GM23338 (cell line): Measurements from ENCODE around the gene MAPRE2. TPM values are rescaled to one million over a fixed set of nuclear protein-coding genes. Genes with fewer than 3 reads are reported as not detected.
A peak's percentile ranks its signal among the peaks of the same experiment; 100 is the strongest.

Experiments used
- ATAC-seq: fragments of 200-7000 bp; cut with Tn5 transposase; 3 replicates; pipeline ENCODE4 v1.9.1; 2020
- DNase-seq: peaks from one replicate; pipeline ENCODE4 v3.0.0-alpha.2; 2015; ENCODE audit warnings: low spot score
- H2AFZ ChIP-seq: fragments of 200-600 bp; sonication (generic); 2 replicates; pipeline ENCODE4 v1.8.0; 2016; ENCODE audit warnings: antibody characterized with exemption, mild to moderate bottlenecking, moderate library complexity
- H3F3A ChIP-seq: fragments of 200-600 bp; sonication (generic); replicated peaks from 2 replicates; pipeline ENCODE4 v1.8.0; 2017; ENCODE audit warnings: antibody characterized with exemption, mixed run types, low read depth
- H3K27ac ChIP-seq: fragments of 200-600 bp; sonication (generic); 2 replicates; pipeline ENCODE4 v1.6.1; 2016; ENCODE audit warnings: low read depth
- H3K27me3 ChIP-seq: fragments of 200-600 bp; sonication (generic); 2 replicates; pipeline ENCODE4 v1.8.0; 2016; ENCODE audit warnings: mild to moderate bottlenecking, mixed run types, moderate library complexity; ENCODE audit not compliant: insufficient read depth
- H3K36me3 ChIP-seq: fragments of 200-600 bp; sonication (generic); 2 replicates; pipeline ENCODE4 v1.8.0; 2016; ENCODE audit warnings: mild to moderate bottlenecking; ENCODE audit not compliant: insufficient read depth
- H3K4me1 ChIP-seq: fragments of 200-600 bp; sonication (generic); 2 replicates; pipeline ENCODE4 v1.8.0; 2016; ENCODE audit warnings: mild to moderate bottlenecking, moderate library complexity; ENCODE audit not compliant: insufficient read depth
- H3K4me2 ChIP-seq: fragments of 200-600 bp; sonication (generic); 2 replicates; pipeline ENCODE4 v1.7.1; 2017; ENCODE audit warnings: mixed run types
- H3K4me3 ChIP-seq: fragments of 200-600 bp; sonication (generic); 2 replicates; pipeline ENCODE4 v1.6.1; 2016; ENCODE audit warnings: mixed run types
- H3K79me2 ChIP-seq: fragments of 200-600 bp; sonication (generic); replicated peaks from 2 replicates; pipeline ENCODE4 v1.8.0; 2017; ENCODE audit warnings: mild to moderate bottlenecking; ENCODE audit not compliant: insufficient read depth
- H3K9me2 ChIP-seq: fragments of 200-600 bp; sonication (generic); 2 replicates; pipeline ENCODE4 v1.8.0; 2017; ENCODE audit not compliant: insufficient read depth
- H4K20me1 ChIP-seq: fragments of 200-600 bp; sonication (generic); replicated peaks from 2 replicates; pipeline ENCODE4 v1.8.0; 2017; ENCODE audit warnings: mild to moderate bottlenecking; ENCODE audit not compliant: insufficient read depth
- H3K27ac Mint-ChIP-seq: 2 replicates; pipeline ENCODE4 v1.8.0; 2020; ENCODE audit warnings: inconsistent platforms, mild to moderate bottlenecking, moderate library complexity, mixed read lengths
- H3K27me3 Mint-ChIP-seq: 3 replicates; pipeline ENCODE4 v1.8.0; 2022; ENCODE audit warnings: low read depth, mild to moderate bottlenecking, moderate library complexity, mixed read lengths, inconsistent platforms; ENCODE audit not compliant: insufficient read depth, poor library complexity
- H3K36me3 Mint-ChIP-seq: 3 replicates; pipeline ENCODE4 v1.8.0; 2021; ENCODE audit warnings: low read depth, mild to moderate bottlenecking, inconsistent platforms, moderate library complexity, mixed read lengths
- H3K4me1 Mint-ChIP-seq: 3 replicates; pipeline ENCODE4 v1.8.0; 2020; ENCODE audit warnings: mild to moderate bottlenecking, inconsistent platforms, mixed read lengths
- H3K4me3 Mint-ChIP-seq: 3 replicates; pipeline ENCODE4 v1.8.0; 2021; ENCODE audit warnings: moderate library complexity, mild to moderate bottlenecking, inconsistent platforms, mixed read lengths
- H3K9me3 Mint-ChIP-seq: 3 replicates; pipeline ENCODE4 v1.8.0; 2020; ENCODE audit warnings: moderate library complexity, mild to moderate bottlenecking, inconsistent platforms, mixed read lengths
- CREB1 ChIP-seq: fragments of 250-450 bp; sonication (Bioruptor Pico); IDR thresholded peaks from 2 replicates; pipeline ENCODE4 v1.5.0; 2020; ENCODE audit warnings: low read depth, mild to moderate bottlenecking, moderate library complexity
- EZH2 ChIP-seq: fragments of 200-600 bp; sonication (generic); IDR thresholded peaks from one replicate; pipeline ENCODE4 v1.8.0; 2017; ENCODE audit warnings: antibody characterized with exemption, mild to moderate bottlenecking, low read depth; ENCODE audit not compliant: unreplicated experiment
- EZH2phosphoT487 ChIP-seq: fragments of 200-600 bp; sonication (generic); IDR thresholded peaks from one replicate; pipeline ENCODE4 v1.8.1; 2018; ENCODE audit warnings: antibody characterized with exemption; ENCODE audit not compliant: unreplicated experiment
- JUNB ChIP-seq: IDR thresholded peaks from one replicate; pipeline ENCODE4 v1.6.1; 2016; ENCODE audit warnings: antibody characterized with exemption; ENCODE audit not compliant: unreplicated experiment
- NANOG ChIP-seq: IDR thresholded peaks from 2 replicates; pipeline ENCODE4 v1.6.1; 2016; ENCODE audit warnings: antibody characterized with exemption, borderline replicate concordance
- REST ChIP-seq: IDR thresholded peaks from one replicate; pipeline ENCODE4 v1.6.1; 2018; ENCODE audit warnings: antibody characterized with exemption; ENCODE audit not compliant: unreplicated experiment
- STAT1 ChIP-seq: IDR thresholded peaks from one replicate; pipeline ENCODE4 v1.6.1; 2016; ENCODE audit warnings: antibody characterized with exemption; ENCODE audit not compliant: unreplicated experiment
- ZNF114 ChIP-seq: fragments of 250-450 bp; sonication (Bioruptor Pico); IDR thresholded peaks from 2 replicates; pipeline ENCODE4 v1.5.0; 2020; ENCODE audit warnings: mild to moderate bottlenecking, moderate library complexity
- ZNF462 ChIP-seq: fragments of 250-450 bp; sonication (Bioruptor Pico); IDR thresholded peaks from 2 replicates; pipeline ENCODE4 v1.5.0; 2020; ENCODE audit warnings: mild to moderate bottlenecking, moderate library complexity
- polyA plus RNA-seq: library from polyadenylated mRNA; unstranded; fragments of >200 nt; fragmentation: Nextera tagmentation; extraction: Ambion mirVana; gene quantifications from 2 replicates; pipeline ENCODE4 v1.2.1, GENCODE V29; 2016
- total RNA-seq: library from RNA; depleted of rRNA; stranded (reverse); fragments of >200 nt; shearing (Covaris generic); gene quantifications from 2 replicates; pipeline ENCODE4 v1.2.3, GENCODE V29; 2014
- TF ChIP-seq, protein P1 (sequence below): IDR thresholded peaks from 2 replicates; pipeline ENCODE4 v1.6.1; 2016; ENCODE audit warnings: antibody characterized with exemption

Gene MAPRE2
- total and polyA plus RNA-seq, 2 experiments from 2014 or later: 17.8 to 40.4 TPM

GRCh38 chr18:35190948-35191697, 149.9 kb downstream of the MAPRE2 start (continued):
- TF ChIP-seq REST: no peak

GRCh38 chr18:35191698-35192025, 150.4 kb downstream of the MAPRE2 start:
- Mint-ChIP-seq H3K4me3 (0 out of 3 replicates have a peak overlapping the region, but pooled peaks have one; percentile 3), H3K36me3 (no peaks in the 10 kb centered on the region), H3K4me1 (peaks cover 57% of the 10 kb centered on the region), H3K27me3 (peaks cover 5% of the 10 kb centered on the region), H3K27ac (peak overlapping the region; percentile 68), H3K9me3 (no peaks in the 10 kb centered on the region)
- Histone ChIP-seq H4K20me1 (no peaks in the 10 kb centered on the region), H3K27ac (peak overlapping the region; percentile 53), H3K4me2 (peak overlapping the region; percentile 64), H3K79me2 (no peaks in the 10 kb centered on the region), H3K4me1 (peaks cover 55% of the 10 kb centered on the region), H3K9me2 (peaks cover 6% of the 10 kb centered on the region; the same call in 1 of the 2 replicates), H3F3A (0 out of 2 replicates have a peak, but pooled peaks cover 9% of the 10 kb centered on the region), H3K27me3 (no peaks in the 10 kb centered on the region), H3K4me3 (peak overlapping the region; percentile 20; the same call in 1 of the 2 replicates), H3K36me3 (no peaks in the 10 kb centered on the region), H2AFZ (no peak overlapping the region)
- DNase-seq (peak; percentile 21), ATAC-seq (peak; percentile 75)
- TF ChIP-seq STAT1 (no peak), EZH2 (no peak), NANOG (no peak), EZH2phosphoT487 (no peak), ZNF114 (no peak), CREB1 (no peak), ZNF462 (no peak), JUNB (no peak)
- TF ChIP-seq, protein P1, sequence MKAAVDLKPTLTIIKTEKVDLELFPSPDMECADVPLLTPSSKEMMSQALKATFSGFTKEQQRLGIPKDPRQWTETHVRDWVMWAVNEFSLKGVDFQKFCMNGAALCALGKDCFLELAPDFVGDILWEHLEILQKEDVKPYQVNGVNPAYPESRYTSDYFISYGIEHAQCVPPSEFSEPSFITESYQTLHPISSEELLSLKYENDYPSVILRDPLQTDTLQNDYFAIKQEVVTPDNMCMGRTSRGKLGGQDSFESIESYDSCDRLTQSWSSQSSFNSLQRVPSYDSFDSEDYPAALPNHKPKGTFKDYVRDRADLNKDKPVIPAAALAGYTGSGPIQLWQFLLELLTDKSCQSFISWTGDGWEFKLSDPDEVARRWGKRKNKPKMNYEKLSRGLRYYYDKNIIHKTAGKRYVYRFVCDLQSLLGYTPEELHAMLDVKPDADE: no peak
